ENCODE results near the gene DCLK1.

- TF ChIP-seq, protein P1, sequence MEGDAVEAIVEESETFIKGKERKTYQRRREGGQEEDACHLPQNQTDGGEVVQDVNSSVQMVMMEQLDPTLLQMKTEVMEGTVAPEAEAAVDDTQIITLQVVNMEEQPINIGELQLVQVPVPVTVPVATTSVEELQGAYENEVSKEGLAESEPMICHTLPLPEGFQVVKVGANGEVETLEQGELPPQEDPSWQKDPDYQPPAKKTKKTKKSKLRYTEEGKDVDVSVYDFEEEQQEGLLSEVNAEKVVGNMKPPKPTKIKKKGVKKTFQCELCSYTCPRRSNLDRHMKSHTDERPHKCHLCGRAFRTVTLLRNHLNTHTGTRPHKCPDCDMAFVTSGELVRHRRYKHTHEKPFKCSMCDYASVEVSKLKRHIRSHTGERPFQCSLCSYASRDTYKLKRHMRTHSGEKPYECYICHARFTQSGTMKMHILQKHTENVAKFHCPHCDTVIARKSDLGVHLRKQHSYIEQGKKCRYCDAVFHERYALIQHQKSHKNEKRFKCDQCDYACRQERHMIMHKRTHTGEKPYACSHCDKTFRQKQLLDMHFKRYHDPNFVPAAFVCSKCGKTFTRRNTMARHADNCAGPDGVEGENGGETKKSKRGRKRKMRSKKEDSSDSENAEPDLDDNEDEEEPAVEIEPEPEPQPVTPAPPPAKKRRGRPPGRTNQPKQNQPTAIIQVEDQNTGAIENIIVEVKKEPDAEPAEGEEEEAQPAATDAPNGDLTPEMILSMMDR (IDR thresholded peaks at IDR 0.05) = no peak
- TF ChIP-seq POLR2A (IDR thresholded peaks at IDR 0.05) = no peak
Observed at GRCh38 chr13:35957241-35957731, 173.9 kb downstream of the DCLK1 start.

Measured in esophagus squamous epithelium (tissue), 4 donors.